Measurements from ENCODE around the gene MSH5. TPM values are rescaled to one million over a fixed set of nuclear protein-coding genes. Genes with fewer than 3 reads are reported as not detected.
A peak's percentile ranks its signal among the peaks of the same experiment; 100 is the strongest.

Gene MSH5
- total and polyA plus RNA-seq, 2 of the 13 experiments (the other 11 are each of a cell fraction or from before 2014, with no cell fraction given): 10.2 to 38.7 TPM

- TF ChIP-seq ZNF646 (CRISPR knock-in tag; IDR thresholded peaks at IDR 0.05): no peak
- TF ChIP-seq IRF9 (CRISPR knock-in tag; IDR thresholded peaks at IDR 0.05; ENCODE audit: borderline replicate concordance): peak; percentile 21; the same call in 1 of the 2 replicates
- TF ChIP-seq ZNF350 (CRISPR knock-in tag; IDR thresholded peaks at IDR 0.05; ENCODE audit: borderline replicate concordance, low read depth): no peak; the same call in 1 of the 2 replicates
- TF ChIP-seq KAT8 (CRISPR knock-in tag; IDR thresholded peaks at IDR 0.05): peak; percentile 37; the same call in 1 of the 2 replicates
- TF ChIP-seq, protein P1, sequence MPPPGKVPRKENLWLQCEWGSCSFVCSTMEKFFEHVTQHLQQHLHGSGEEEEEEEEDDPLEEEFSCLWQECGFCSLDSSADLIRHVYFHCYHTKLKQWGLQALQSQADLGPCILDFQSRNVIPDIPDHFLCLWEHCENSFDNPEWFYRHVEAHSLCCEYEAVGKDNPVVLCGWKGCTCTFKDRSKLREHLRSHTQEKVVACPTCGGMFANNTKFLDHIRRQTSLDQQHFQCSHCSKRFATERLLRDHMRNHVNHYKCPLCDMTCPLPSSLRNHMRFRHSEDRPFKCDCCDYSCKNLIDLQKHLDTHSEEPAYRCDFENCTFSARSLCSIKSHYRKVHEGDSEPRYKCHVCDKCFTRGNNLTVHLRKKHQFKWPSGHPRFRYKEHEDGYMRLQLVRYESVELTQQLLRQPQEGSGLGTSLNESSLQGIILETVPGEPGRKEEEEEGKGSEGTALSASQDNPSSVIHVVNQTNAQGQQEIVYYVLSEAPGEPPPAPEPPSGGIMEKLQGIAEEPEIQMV (CRISPR knock-in tag; IDR thresholded peaks at IDR 0.05; ENCODE audit: low read depth): 0 out of 2 replicates have a peak, but pooled peaks have one; percentile 11
- TF ChIP-seq ZBTB26 (CRISPR knock-in tag; IDR thresholded peaks at IDR 0.05; ENCODE audit: borderline replicate concordance): 0 out of 2 replicates have a peak, but pooled peaks have one; percentile 5
- TF ChIP-seq ZNF354B (CRISPR knock-in tag; IDR thresholded peaks at IDR 0.05): 0 out of 2 replicates have a peak, but pooled peaks have one; percentile 12
- peak; percentile 73; the same call in 1 of the 2 replicates for TF ChIP-seq NFE2L1 (CRISPR knock-in tag; IDR thresholded peaks at IDR 0.05; ENCODE audit: borderline replicate concordance)
- peak; percentile 81 for TF ChIP-seq ZNF883 (CRISPR knock-in tag; IDR thresholded peaks at IDR 0.05; ENCODE audit: not compliant biosample characterization)
- TF ChIP-seq HNRNPLL (IDR thresholded peaks at IDR 0.05; ENCODE audit: low read depth, low read length, poor library complexity, severe bottlenecking): peak; percentile 61
- no peak for TF ChIP-seq ZBTB43 (CRISPR knock-in tag; conservative IDR thresholded peaks at IDR 0.05)
Observed at GRCh38 chr6:31729979-31730630, 9.7 kb upstream of the MSH5 start (continued).

Data from HepG2 (cell line).